GM21737 (cell line): ENCODE data around the gene GID4.
A peak's percentile ranks its signal among the peaks of the same experiment; 100 is the strongest.

Experiments
- ATAC-seq: cut with Tn5 transposase; IDR thresholded peaks from one replicate; pipeline ENCODE4 v1.9.1; 2021; ENCODE audit warnings: mild to moderate bottlenecking, moderate library complexity; ENCODE audit not compliant: unreplicated experiment

GID4 gene

GRCh38 chr17:18016426-18016825 is 22.8 kb upstream of the GID4 start:
- no peak for ATAC-seq

GRCh38 chr17:18017958-18018357 is 21.2 kb upstream of the GID4 start:
- ATAC-seq = no peak

GRCh38 chr17:18018411-18018921 is 20.7 kb upstream of the GID4 start:
- no peak for ATAC-seq

GRCh38 chr17:18019838-18020154 is 19.4 kb upstream of the GID4 start:
- ATAC-seq = no peak

- no peak for ATAC-seq
Measured at GRCh38 chr17:18020971-18021370, 18.2 kb upstream of the GID4 start.

GRCh38 chr17:18021372-18021771 is 17.8 kb upstream of the GID4 start:
- ATAC-seq = no peak

- ATAC-seq = no peak
Measured at GRCh38 chr17:18025241-18025944, 13.8 kb upstream of the GID4 start.

- ATAC-seq = no peak
Measured at GRCh38 chr17:18025945-18026776, 13.0 kb upstream of the GID4 start.

GRCh38 chr17:18027280-18027679 is 11.9 kb upstream of the GID4 start:
- no peak for ATAC-seq

GRCh38 chr17:18028114-18028951 is 10.9 kb upstream of the GID4 start:
- no peak for ATAC-seq

- no peak for ATAC-seq
Measured at GRCh38 chr17:18028952-18029540, 10.2 kb upstream of the GID4 start.

GRCh38 chr17:18031955-18032354 is 7.3 kb upstream of the GID4 start:
- no peak for ATAC-seq

- ATAC-seq = no peak
Measured at GRCh38 chr17:18033442-18034099, 5.6 kb upstream of the GID4 start.

- ATAC-seq = no peak
Measured at GRCh38 chr17:18035704-18036103, 3.5 kb upstream of the GID4 start.

- no peak for ATAC-seq
Measured at GRCh38 chr17:18037486-18037885, 1.7 kb upstream of the GID4 start.

GRCh38 chr17:18038149-18038850 is 908 bp upstream of the GID4 start:
- ATAC-seq = no peak

GRCh38 chr17:18039535-18040260 is 490 bp downstream of the GID4 start:
- ATAC-seq = peak; percentile 9

GRCh38 chr17:18040261-18040858 is 1.2 kb downstream of the GID4 start:
- ATAC-seq = no peak

- no peak for ATAC-seq
Measured at GRCh38 chr17:18041776-18042175, 2.6 kb downstream of the GID4 start.
